WTC11 (cell line): Measurements from ENCODE around the gene RSL1D1. TPM values are rescaled to one million over a fixed set of nuclear protein-coding genes. Genes with fewer than 3 reads are reported as not detected.

Experiments used
- ATAC-seq: fragments of 200-7000 bp; cut with Tn5 transposase; 2 replicates; pipeline ENCODE4 v1.10.0; 2021; ENCODE audit warnings: mild to moderate bottlenecking, moderate library complexity
- CTCF ChIA-PET: fragments of 300-600 bp; sonication (Branson Sonifier 250); formaldehyde crosslinking; loops from one replicate; lab custom pipeline; 2021; ENCODE audit warnings: antibody characterized with exemption; lab: Charles Lee
- POLR2A ChIA-PET: fragments of 350-600 bp; sonication (Branson Sonifier 250); formaldehyde crosslinking; loops from one replicate; lab custom pipeline; 2021; ENCODE audit warnings: antibody characterized with exemption; lab: Charles Lee
- DNase-seq: peaks from one replicate; pipeline ENCODE4 v3.0.0; 2021; ENCODE audit warnings: low spot score
- H3K27ac Mint-ChIP-seq: 2 replicates; pipeline ENCODE4 v1.8.0; 2021; ENCODE audit warnings: mixed read lengths
- H3K27me3 Mint-ChIP-seq: 2 replicates; pipeline ENCODE4 v1.8.0; 2021; ENCODE audit warnings: low read depth, mild to moderate bottlenecking, moderate library complexity, mixed read lengths
- H3K36me3 Mint-ChIP-seq: 2 replicates; pipeline ENCODE4 v1.8.0; 2021; ENCODE audit warnings: mixed read lengths
- H3K4me1 Mint-ChIP-seq: 2 replicates; pipeline ENCODE4 v1.8.0; 2022; ENCODE audit warnings: mixed read lengths
- H3K4me3 Mint-ChIP-seq: 2 replicates; pipeline ENCODE4 v1.8.0; 2021; ENCODE audit warnings: mild to moderate bottlenecking, moderate library complexity, mixed read lengths
- H3K9me3 Mint-ChIP-seq: 2 replicates; pipeline ENCODE4 v1.8.0; 2021; ENCODE audit warnings: mixed read lengths
- AFF4 ChIP-seq: sonication (generic); formaldehyde crosslinking; IDR thresholded peaks from 2 replicates; pipeline ENCODE4 v1.8.1; 2023; ENCODE audit warnings: mild to moderate bottlenecking, missing genetic modification reagents, borderline replicate concordance
- ATF2 ChIP-seq: sonication (generic); formaldehyde crosslinking; IDR thresholded peaks from 2 replicates; pipeline ENCODE4 v1.8.1; 2022; ENCODE audit warnings: low read depth, missing genetic modification reagents, borderline replicate concordance
- CREB1 ChIP-seq: sonication (generic); formaldehyde crosslinking; IDR thresholded peaks from 2 replicates; pipeline ENCODE4 v1.8.0; 2023; ENCODE audit warnings: mild to moderate bottlenecking, missing genetic modification reagents
- E2F4 ChIP-seq: sonication (generic); formaldehyde crosslinking; IDR thresholded peaks from 2 replicates; pipeline ENCODE4 v1.8.1; 2022; ENCODE audit warnings: low read depth, mild to moderate bottlenecking, moderate library complexity, missing genetic modification reagents, borderline replicate concordance
- EMX1 ChIP-seq: fragments of 250-450 bp; sonication (Bioruptor Pico); IDR thresholded peaks from 2 replicates; pipeline ENCODE4 v1.8.0; 2021; ENCODE audit warnings: mild to moderate bottlenecking
- ESRRA ChIP-seq: sonication (generic); formaldehyde crosslinking; IDR thresholded peaks from 2 replicates; pipeline ENCODE4 v1.8.1; 2022; ENCODE audit warnings: mild to moderate bottlenecking, missing genetic modification reagents, borderline replicate concordance
- FOXJ3 ChIP-seq: sonication (generic); formaldehyde crosslinking; IDR thresholded peaks from 2 replicates; pipeline ENCODE4 v1.9.0; 2021; ENCODE audit warnings: missing genetic modification reagents, mild to moderate bottlenecking, borderline replicate concordance
- GTF2I ChIP-seq: fragments of 250-450 bp; sonication (Bioruptor Pico); conservative IDR thresholded peaks from 2 replicates; pipeline ENCODE4 v1.4.0; 2021; ENCODE audit warnings: mild to moderate bottlenecking
- MYBL2 ChIP-seq: sonication (generic); formaldehyde crosslinking; IDR thresholded peaks from 2 replicates; pipeline ENCODE4 v1.8.1; 2023; ENCODE audit warnings: mild to moderate bottlenecking, moderate library complexity, missing genetic modification reagents
- NFE2L1 ChIP-seq: sonication (generic); formaldehyde crosslinking; IDR thresholded peaks from 2 replicates; pipeline ENCODE4 v1.8.1; 2023; ENCODE audit warnings: missing genetic modification reagents
- NFYB ChIP-seq: sonication (generic); formaldehyde crosslinking; conservative IDR thresholded peaks from 2 replicates; pipeline ENCODE4 v1.8.0; 2022; ENCODE audit warnings: low read depth, missing genetic modification reagents
- NR2C2 ChIP-seq: sonication (generic); formaldehyde crosslinking; IDR thresholded peaks from 2 replicates; pipeline ENCODE4 v1.8.0; 2022; ENCODE audit warnings: mild to moderate bottlenecking, missing genetic modification reagents
- SMAD3 ChIP-seq: sonication (generic); formaldehyde crosslinking; IDR thresholded peaks from 2 replicates; pipeline ENCODE4 v1.8.0; 2022; ENCODE audit warnings: missing genetic modification reagents, mild to moderate bottlenecking, borderline replicate concordance
- TCF7 ChIP-seq: sonication (generic); formaldehyde crosslinking; IDR thresholded peaks from 2 replicates; pipeline ENCODE4 v1.8.0; 2022; ENCODE audit warnings: mild to moderate bottlenecking, low read depth, missing genetic modification reagents, moderate library complexity
- TEAD4 ChIP-seq: sonication (generic); formaldehyde crosslinking; IDR thresholded peaks from 2 replicates; pipeline ENCODE4 v1.8.0; 2022; ENCODE audit warnings: mild to moderate bottlenecking, missing genetic modification reagents
- TP53 ChIP-seq: sonication (generic); formaldehyde crosslinking; IDR thresholded peaks from 2 replicates; pipeline ENCODE4 v1.8.1; 2023; ENCODE audit warnings: mild to moderate bottlenecking, missing genetic modification reagents
- USF1 ChIP-seq: sonication (generic); formaldehyde crosslinking; IDR thresholded peaks from 2 replicates; pipeline ENCODE4 v1.8.0; 2022; ENCODE audit warnings: mild to moderate bottlenecking, missing genetic modification reagents
- ZMAT4 ChIP-seq: fragments of 250-450 bp; sonication (Bioruptor Pico); IDR thresholded peaks from 2 replicates; pipeline ENCODE4 v1.9.0; 2021; ENCODE audit warnings: mild to moderate bottlenecking
- ZNF263 ChIP-seq: sonication (generic); formaldehyde crosslinking; IDR thresholded peaks from 2 replicates; pipeline ENCODE4 v1.8.1; 2022; ENCODE audit warnings: low read depth, mild to moderate bottlenecking, moderate library complexity, missing genetic modification reagents
- total RNA-seq: library from RNA; stranded (reverse); gene quantifications from 3 replicates; pipeline ENCODE4 v1.2.3, GENCODE V29; 2021

Gene RSL1D1
- total RNA-seq, 1 experiment from 2014 or later: 227 TPM

GRCh38 chr16:11890231-11890965 is 39.1 kb upstream of the RSL1D1 start (continued):
- no peak for TF ChIP-seq NFE2L1 (CRISPR knock-in tag)

GRCh38 chr16:11886881-11887280 is 35.5 kb upstream of the RSL1D1 start:
- CTCF ChIA-PET: no interaction called here
- H3K4me1 Mint-ChIP-seq: no peaks in the 10 kb centered on the region
- H3K4me3 Mint-ChIP-seq: no peak overlapping the region
- TF ChIP-seq SMAD3 (no peak), GTF2I (CRISPR knock-in tag) (no peak), NR2C2 (CRISPR knock-in tag) (no peak), FOXJ3 (CRISPR knock-in tag) (no peak), ATF2 (CRISPR knock-in tag) (no peak), CREB1 (CRISPR knock-in tag) (no peak), TCF7 (CRISPR knock-in tag) (no peak), TP53 (CRISPR knock-in tag) (no peak), USF1 (no peak), NFYB (CRISPR knock-in tag) (no peak), TEAD4 (CRISPR knock-in tag) (no peak), ZMAT4 (no peak), AFF4 (CRISPR knock-in tag) (no peak), ESRRA (no peak), EMX1 (CRISPR knock-in tag) (no peak), MYBL2 (CRISPR knock-in tag) (no peak), E2F4 (CRISPR knock-in tag) (no peak), ZNF263 (CRISPR knock-in tag) (no peak)
- TF ChIP-seq, all 79 proteins: peak for 0
- POLR2A ChIA-PET: no interaction called here
- ATAC-seq (no peak), DNase-seq (no peak)
- H3K27me3 Mint-ChIP-seq: no peaks in the 10 kb centered on the region
- peaks cover 70% of the 10 kb centered on the region for H3K36me3 Mint-ChIP-seq
- no peaks in the 10 kb centered on the region for H3K9me3 Mint-ChIP-seq
- H3K27ac Mint-ChIP-seq: no peak overlapping the region
